PC-3 (cell line): ENCODE results near the gene CSNK1D. TPM values are rescaled to one million over a fixed set of nuclear protein-coding genes. Genes with fewer than 3 reads are reported as not detected.
"Not testable (repeated sequence)": the region's sequence is repeated elsewhere in the genome, so short reads cannot be mapped to it uniquely, and the experiment has no call there.

Source experiments
- ATAC-seq: fragments of 200-7000 bp; cut with Tn5 transposase; 2 replicates; pipeline ENCODE4 v1.9.1; 2020; ENCODE audit warnings: mild to moderate bottlenecking, moderate library complexity
- BruUV-seq: library from RNA; stranded (reverse); fragments of 400-500 nt; replicated peaks from 2 replicates; lab custom pipeline; 2021; lab: Mats Ljungman, UMichigan
- CTCF ChIA-PET: fragments of 300-600 bp; sonication (Branson Sonifier 250); formaldehyde crosslinking; loops from one replicate; lab custom pipeline; 2022; ENCODE audit warnings: antibody characterized with exemption; lab: Charles Lee
- POLR2A ChIA-PET: fragments of 300-600 bp; sonication (Branson Sonifier 250); formaldehyde crosslinking; loops from one replicate; lab custom pipeline; 2022; ENCODE audit warnings: antibody characterized with exemption; ENCODE audit not compliant: unreplicated experiment; lab: Charles Lee
- DNase-seq: peaks from one replicate; pipeline ENCODE4 v3.0.0-alpha.2; 2015
- H2AFZ ChIP-seq: fragments of 300-600 bp; sonication (generic); 2 replicates; pipeline ENCODE4 v1.6.0; 2016; ENCODE audit warnings: antibody characterized with exemption, low read length
- H3F3A ChIP-seq: fragments of 300-600 bp; sonication (generic); one replicate; pipeline ENCODE4 v1.6.0; 2017; ENCODE audit warnings: antibody characterized with exemption, low read length, control low read depth, mild to moderate bottlenecking; ENCODE audit not compliant: unreplicated experiment
- H3K27ac ChIP-seq: fragments of 300-600 bp; sonication (generic); 2 replicates; pipeline ENCODE4 v1.5.1; 2016; ENCODE audit warnings: mild to moderate bottlenecking, low read length
- H3K27me3 ChIP-seq: fragments of 300-600 bp; sonication (generic); 2 replicates; pipeline ENCODE4 v1.6.1; 2016; ENCODE audit warnings: low read length, mixed read lengths
- H3K36me3 ChIP-seq: fragments of 300-600 bp; sonication (generic); 2 replicates; pipeline ENCODE4 v1.6.1; 2016; ENCODE audit warnings: low read depth, mixed run types, low read length, mixed read lengths
- H3K4me1 ChIP-seq: fragments of 300-600 bp; sonication (generic); 2 replicates; pipeline ENCODE4 v1.5.1; 2016; ENCODE audit warnings: low read length; ENCODE audit not compliant: insufficient read depth
- H3K4me2 ChIP-seq: fragments of 300-600 bp; sonication (generic); 2 replicates; pipeline ENCODE4 v1.6.0; 2016; ENCODE audit warnings: low read length
- H3K4me3 ChIP-seq: fragments of 300-600 bp; sonication (generic); 2 replicates; pipeline ENCODE4 v1.5.1; 2016; ENCODE audit warnings: mild to moderate bottlenecking, low read length, mixed read lengths
- H3K79me2 ChIP-seq: fragments of 300-600 bp; sonication (generic); 2 replicates; pipeline ENCODE4 v1.6.1; 2017; ENCODE audit warnings: low read length, mixed read lengths
- H3K9ac ChIP-seq: fragments of 300-600 bp; sonication (generic); 2 replicates; pipeline ENCODE4 v1.6.0; 2016; ENCODE audit warnings: mild to moderate bottlenecking, low read length
- H3K9me2 ChIP-seq: fragments of 300-600 bp; sonication (generic); replicated peaks from 2 replicates; pipeline ENCODE4 v1.6.1; 2016; ENCODE audit warnings: mixed run types, low read length, mixed read lengths
- H3K9me3 ChIP-seq: fragments of 300-600 bp; sonication (generic); 2 replicates; pipeline ENCODE4 v1.6.1; 2016; ENCODE audit warnings: low read length, mixed read lengths
- H4K20me1 ChIP-seq: fragments of 300-600 bp; sonication (generic); 2 replicates; pipeline ENCODE4 v1.6.1; 2016; ENCODE audit warnings: low read length, mixed read lengths
- EZH2 ChIP-seq: fragments of 300-600 bp; sonication (generic); IDR thresholded peaks from one replicate; pipeline ENCODE4 v1.6.1; 2017; ENCODE audit warnings: antibody characterized with exemption, mild to moderate bottlenecking, low read length; ENCODE audit not compliant: unreplicated experiment
- EZH2phosphoT487 ChIP-seq: fragments of 300-600 bp; sonication (generic); IDR thresholded peaks from 2 replicates; pipeline ENCODE4 v1.6.1; 2018; ENCODE audit warnings: mild to moderate bottlenecking, antibody characterized with exemption, low read length, borderline replicate concordance
- intact Hi-C: fragments of 100-400 bp; cut with micrococcal nuclease; formaldehyde crosslinking; loops from 2 replicates; pipeline ENCODE4 v1.9.0; 2023
- total RNA-seq: library from RNA; depleted of rRNA; stranded (reverse); fragments of >200 nt; gene quantifications from 2 replicates; pipeline ENCODE4 v1.2.3, GENCODE V29; 2014
- TF ChIP-seq, protein P1 (sequence below): fragments of 300-600 bp; sonication (generic); conservative IDR thresholded peaks from 2 replicates; pipeline ENCODE4 v1.5.1; 2017; ENCODE audit warnings: antibody characterized with exemption, low read depth, mild to moderate bottlenecking, low read length

CSNK1D gene
- total RNA-seq, 1 experiment from 2014 or later, result 58.6 TPM

DNA sequence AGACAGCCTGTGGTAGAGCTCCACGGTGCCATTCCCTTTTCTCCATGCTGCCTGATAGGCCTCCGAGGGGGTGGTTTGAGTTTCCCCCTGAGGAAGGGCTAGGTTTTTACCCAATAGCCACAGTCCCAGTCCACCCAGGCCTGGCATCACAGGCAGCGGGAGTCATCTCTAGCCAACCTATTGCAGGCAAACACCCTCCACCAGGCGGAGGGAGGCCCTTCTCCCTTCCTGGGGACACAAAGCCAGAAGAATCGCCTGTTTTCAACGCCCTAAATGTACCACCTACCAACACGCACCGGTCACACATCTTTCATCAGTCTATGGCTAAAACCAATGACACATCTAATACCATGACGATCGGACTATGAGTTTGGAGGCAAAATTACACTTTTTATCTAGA lies 7.4 kb downstream of the CSNK1D start:
- Histone ChIP-seq H3K4me2 (no peak overlapping the region), H3K4me1 (peaks cover 41% of the 10 kb centered on the region), H3K27ac (no peak overlapping the region), H4K20me1 (peaks cover 83% of the 10 kb centered on the region), H3K9me3 (no peaks in the 10 kb centered on the region), H3K36me3 (peaks cover 51% of the 10 kb centered on the region), H3K9ac (no peak overlapping the region), H2AFZ (no peak overlapping the region), H3K79me2 (peaks cover 99% of the 10 kb centered on the region), H3K4me3 (no peak overlapping the region), H3K9me2 (no peaks in the 10 kb centered on the region), H3K27me3 (no peaks in the 10 kb centered on the region), H3F3A (peaks cover 15% of the 10 kb centered on the region)
- ATAC-seq, result no peak
- TF ChIP-seq EZH2 (no peak), EZH2phosphoT487 (no peak)
- TF ChIP-seq, protein P1, sequence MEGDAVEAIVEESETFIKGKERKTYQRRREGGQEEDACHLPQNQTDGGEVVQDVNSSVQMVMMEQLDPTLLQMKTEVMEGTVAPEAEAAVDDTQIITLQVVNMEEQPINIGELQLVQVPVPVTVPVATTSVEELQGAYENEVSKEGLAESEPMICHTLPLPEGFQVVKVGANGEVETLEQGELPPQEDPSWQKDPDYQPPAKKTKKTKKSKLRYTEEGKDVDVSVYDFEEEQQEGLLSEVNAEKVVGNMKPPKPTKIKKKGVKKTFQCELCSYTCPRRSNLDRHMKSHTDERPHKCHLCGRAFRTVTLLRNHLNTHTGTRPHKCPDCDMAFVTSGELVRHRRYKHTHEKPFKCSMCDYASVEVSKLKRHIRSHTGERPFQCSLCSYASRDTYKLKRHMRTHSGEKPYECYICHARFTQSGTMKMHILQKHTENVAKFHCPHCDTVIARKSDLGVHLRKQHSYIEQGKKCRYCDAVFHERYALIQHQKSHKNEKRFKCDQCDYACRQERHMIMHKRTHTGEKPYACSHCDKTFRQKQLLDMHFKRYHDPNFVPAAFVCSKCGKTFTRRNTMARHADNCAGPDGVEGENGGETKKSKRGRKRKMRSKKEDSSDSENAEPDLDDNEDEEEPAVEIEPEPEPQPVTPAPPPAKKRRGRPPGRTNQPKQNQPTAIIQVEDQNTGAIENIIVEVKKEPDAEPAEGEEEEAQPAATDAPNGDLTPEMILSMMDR, result no peak
- intact Hi-C loops, result no loop called here
- CTCF ChIA-PET, result no interaction called here
- no TSS peak for BruUV-seq
- DNase-seq, result no peak
- POLR2A ChIA-PET, result no interaction called here

DNA sequence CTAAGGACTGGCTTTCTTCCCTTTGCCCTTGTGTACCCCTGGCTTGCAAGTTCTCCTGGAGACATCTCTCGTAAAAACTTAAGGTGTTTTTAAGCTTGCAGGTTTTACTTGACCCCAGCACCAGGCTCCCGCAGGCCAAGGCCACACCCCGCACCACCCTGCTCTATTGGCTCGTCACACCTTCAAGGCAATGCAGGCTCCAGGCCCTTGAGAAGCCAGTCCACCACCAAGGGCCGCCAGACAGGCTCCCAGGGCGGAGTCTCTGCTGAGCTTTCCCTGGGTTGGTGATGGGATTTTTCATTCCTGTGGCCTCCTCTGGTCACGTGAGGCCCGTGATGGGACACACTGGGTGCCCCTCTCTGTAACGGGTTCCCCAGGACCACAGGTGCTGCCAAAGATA lies 9.9 kb downstream of the CSNK1D start:
- H3K9me3 ChIP-seq, result no peaks in the 10 kb centered on the region
- peaks cover 17% of the 10 kb centered on the region for H3K4me1 ChIP-seq
- intact Hi-C loops, result no loop called here
- no TSS peak for BruUV-seq
- H3F3A ChIP-seq, result peaks cover 20% of the 10 kb centered on the region
- H4K20me1 ChIP-seq, result peaks cover 68% of the 10 kb centered on the region
- H3K9ac ChIP-seq, result no peak overlapping the region
- no peak overlapping the region for H2AFZ ChIP-seq
- no peak overlapping the region for H3K27ac ChIP-seq
- CTCF ChIA-PET, result no interaction called here
- H3K27me3 ChIP-seq, result no peaks in the 10 kb centered on the region
- TF ChIP-seq EZH2, result no peak
- TF ChIP-seq, protein P1, result no peak
- H3K4me3 ChIP-seq, result no peak overlapping the region
- peaks cover 75% of the 10 kb centered on the region for H3K36me3 ChIP-seq
- peaks cover 99% of the 10 kb centered on the region for H3K79me2 ChIP-seq
- ATAC-seq (no peak), DNase-seq (no peak)
- H3K9me2 ChIP-seq, result no peaks in the 10 kb centered on the region
- H3K4me2 ChIP-seq, result no peak overlapping the region
- POLR2A ChIA-PET, result no interaction called here

DNA sequence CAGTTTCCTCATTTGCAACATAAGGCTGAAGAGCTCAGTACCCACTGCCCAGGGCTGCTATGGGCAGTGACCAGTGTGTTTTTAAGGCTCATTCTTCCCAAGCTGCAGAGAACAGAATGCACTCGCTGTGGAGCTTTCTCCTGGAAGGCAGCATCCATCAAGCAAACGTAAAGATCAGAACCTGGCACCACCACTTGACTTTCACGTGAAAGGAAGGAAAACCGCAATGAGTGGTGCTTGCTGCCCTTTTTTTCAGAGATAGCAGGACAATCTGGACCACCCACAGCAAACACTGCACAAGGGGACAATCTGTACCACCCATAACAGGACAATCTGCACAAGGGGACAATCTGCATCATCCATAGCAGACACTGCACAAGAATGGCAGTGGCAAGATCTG lies 11.2 kb downstream of the CSNK1D start:
- DNase-seq (no peak), ATAC-seq (no peak)
- no peaks in the 10 kb centered on the region for H3K27me3 ChIP-seq
- H3K36me3 ChIP-seq, result peaks cover 85% of the 10 kb centered on the region
- no peak overlapping the region for H2AFZ ChIP-seq
- no peak overlapping the region for H3K9ac ChIP-seq
- H3K4me1 ChIP-seq, result peaks cover 5% of the 10 kb centered on the region
- H3K79me2 ChIP-seq, result peaks cover 98% of the 10 kb centered on the region
- POLR2A ChIA-PET, result no interaction called here
- H3K4me3 ChIP-seq, result no peak overlapping the region
- intact Hi-C loops, result no loop called here
- TF ChIP-seq EZH2 (no peak), EZH2phosphoT487 (no peak)
- TF ChIP-seq, protein P1, result no peak
- H3F3A ChIP-seq, result peaks cover 16% of the 10 kb centered on the region
- H3K9me3 ChIP-seq, result no peaks in the 10 kb centered on the region
- CTCF ChIA-PET, result no interaction called here
- H3K9me2 ChIP-seq, result no peaks in the 10 kb centered on the region
- peaks cover 66% of the 10 kb centered on the region for H4K20me1 ChIP-seq
- no TSS peak for BruUV-seq
- no peak overlapping the region for H3K27ac ChIP-seq
- H3K4me2 ChIP-seq, result no peak overlapping the region

DNA sequence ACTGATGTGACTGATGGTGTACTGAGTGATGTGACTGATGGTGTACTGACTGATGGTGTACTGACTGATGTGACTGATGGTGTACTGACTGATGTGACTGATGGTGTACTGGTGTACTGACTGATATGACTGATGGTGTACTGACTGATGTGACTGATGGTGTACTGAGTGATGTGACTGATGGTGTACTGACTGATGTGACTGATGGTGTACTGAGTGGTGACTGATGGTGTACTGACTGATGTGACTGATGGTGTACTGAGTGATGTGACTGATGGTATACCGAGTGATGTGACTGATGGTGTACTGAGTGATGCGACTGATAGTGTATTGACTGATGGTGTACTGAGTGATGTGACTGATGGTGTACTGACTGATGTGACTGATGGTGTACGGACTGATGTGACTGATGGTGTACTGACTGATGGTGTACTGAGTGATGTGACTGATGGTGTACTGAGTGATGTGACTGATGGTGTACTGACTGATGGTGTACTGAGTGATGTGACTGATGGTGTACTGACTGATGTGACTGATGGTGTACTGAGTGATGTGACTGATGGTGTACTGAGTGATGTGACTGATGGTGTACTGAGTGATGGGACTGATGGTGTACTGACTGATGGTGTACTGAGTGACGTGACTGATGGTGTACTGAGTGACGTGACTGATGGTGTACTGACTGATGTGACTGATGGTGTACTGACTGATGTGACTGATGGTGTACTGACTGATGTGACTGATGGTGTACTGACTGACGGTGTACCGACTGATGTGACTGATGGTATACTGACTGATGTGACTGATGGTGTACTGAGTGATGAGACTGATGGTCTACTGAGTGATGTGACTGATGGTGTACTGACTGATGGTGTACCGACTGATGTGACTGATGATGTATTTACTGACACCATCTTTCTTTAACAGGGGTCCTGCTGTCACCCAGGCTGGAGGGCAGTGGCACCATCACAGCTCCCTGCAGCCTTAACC lies 13.2 kb downstream of the CSNK1D start:
- DNase-seq, H3K4me2 ChIP-seq, H2AFZ ChIP-seq, H3K4me3 ChIP-seq, H3K9me3 ChIP-seq, H3K9ac ChIP-seq, H3K27me3 ChIP-seq, ATAC-seq, CTCF ChIA-PET, H3K27ac ChIP-seq, H3K9me2 ChIP-seq, H3K4me1 ChIP-seq, POLR2A ChIA-PET, intact Hi-C loops, BruUV-seq: not testable (repeated sequence)
- Histone ChIP-seq H3K79me2 (peaks cover 98% of the 10 kb centered on the region), H3K36me3 (peaks cover 92% of the 10 kb centered on the region), H4K20me1 (peaks cover 61% of the 10 kb centered on the region), H3F3A (peaks cover 13% of the 10 kb centered on the region)
